ENCODE measurements around the gene TNFRSF1A.

The TNFRSF1A gene

GRCh38 chr12:6352193-6353173, 10.6 kb upstream of the TNFRSF1A start:
- peaks cover 53 to 59% of the 10 kb centered on the region in 2 experiments for H3K4me1 ChIP-seq (ENCODE audit: control insufficient read depth in 1 of 2, insufficient read depth in 1 of 2, low read depth in 1 of 2, low read length in 1 of 2)
- no peaks in the 10 kb centered on the region for H3K36me3 ChIP-seq
- TF ChIP-seq CTCF (IDR thresholded peaks at IDR 0.05) = no peak
- no peaks in the 10 kb centered on the region for H3K27me3 ChIP-seq
- H3K9me3 ChIP-seq = no peaks in the 10 kb centered on the region
- H3K27ac ChIP-seq = peak overlapping the region; percentile 78
- no peak overlapping the region for H3K4me3 ChIP-seq (ENCODE audit: low read depth in 1 of 2, low read length in 1 of 2)

DNA sequence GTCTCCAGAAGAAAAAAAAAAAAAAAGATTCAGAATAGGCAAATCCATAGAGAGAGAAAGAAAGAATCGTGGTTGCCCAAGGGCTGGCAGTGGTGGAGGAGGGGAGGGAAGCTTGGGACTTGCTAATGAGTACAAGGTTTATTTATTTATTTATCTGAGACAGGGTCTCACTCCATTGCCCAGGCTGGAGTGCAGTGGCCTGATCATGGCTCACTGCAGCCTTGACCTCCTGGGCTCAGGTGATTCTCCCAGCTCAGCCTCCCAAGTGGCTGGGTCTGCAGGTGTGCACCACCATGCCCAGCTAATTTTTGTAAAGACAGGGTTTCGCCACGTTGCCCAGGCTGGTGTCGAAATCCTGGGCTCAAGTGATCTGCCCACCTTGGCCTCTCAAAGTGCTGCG, 9.7 kb upstream of the TNFRSF1A start:
- Histone ChIP-seq H3K27ac (peak overlapping the region; percentile 78), H3K9me3 (no peaks in the 10 kb centered on the region), H3K36me3 (no peaks in the 10 kb centered on the region), H3K4me3 (ENCODE audit: low read depth in 1 of 2, low read length in 1 of 2) (no peak overlapping the region), H3K4me1 (ENCODE audit: control insufficient read depth in 1 of 2, insufficient read depth in 1 of 2, low read depth in 1 of 2, low read length in 1 of 2) (peaks cover 56 to 62% of the 10 kb centered on the region in 2 experiments), H3K27me3 (no peaks in the 10 kb centered on the region)
- TF ChIP-seq CTCF (IDR thresholded peaks at IDR 0.05) = no peak

DNA sequence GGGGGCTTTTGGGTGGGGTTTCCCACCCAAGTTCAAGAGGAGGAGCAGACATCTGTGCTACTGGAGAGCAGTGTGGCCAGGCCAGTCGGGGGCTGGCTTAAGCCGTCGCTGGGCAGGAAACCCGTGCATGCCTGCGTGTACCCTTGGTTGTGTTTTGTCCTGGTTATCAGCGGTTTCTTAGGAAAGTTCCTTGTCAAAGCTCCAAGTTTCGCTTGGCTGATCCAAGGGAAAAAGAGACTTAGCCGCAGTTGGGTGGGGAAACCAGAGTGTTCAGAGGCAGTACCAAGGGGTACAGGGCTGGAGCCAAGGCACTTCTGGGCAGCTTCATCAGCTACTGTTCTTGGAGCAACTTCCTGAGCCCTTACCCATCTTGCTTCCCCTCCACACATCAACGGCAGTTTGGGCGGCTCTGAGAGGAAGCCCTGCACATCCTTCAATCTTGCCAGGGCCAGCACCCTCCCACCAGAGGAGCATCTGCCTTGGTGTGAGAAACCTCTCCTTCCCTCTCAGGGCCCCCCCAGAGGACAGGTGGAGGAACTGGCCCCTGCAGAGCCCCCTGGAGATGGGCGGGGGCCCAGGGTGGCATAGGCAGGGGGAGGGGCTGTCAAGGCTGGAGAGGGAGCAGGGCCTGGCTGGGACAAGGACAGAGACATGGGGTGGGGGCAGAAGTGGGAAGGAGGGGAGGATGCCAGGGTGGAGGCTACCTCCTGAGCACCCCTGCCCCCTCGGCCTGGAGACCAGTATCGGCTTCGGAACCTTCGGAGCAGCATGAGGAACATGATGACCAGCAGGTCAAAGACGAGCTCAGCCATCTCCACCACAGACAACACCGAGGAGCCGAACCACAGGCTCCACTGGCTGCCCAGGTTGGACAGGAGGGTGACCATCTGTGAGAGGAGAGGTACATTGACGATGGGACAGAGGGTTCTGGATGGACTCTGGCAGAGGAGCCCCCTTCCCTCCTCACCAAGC, 5.8 kb upstream of the TNFRSF1A start:
- no peak for TF ChIP-seq CTCF (IDR thresholded peaks at IDR 0.05)
- Histone ChIP-seq H3K36me3 (no peaks in the 10 kb centered on the region), H3K27me3 (no peaks in the 10 kb centered on the region), H3K9me3 (no peaks in the 10 kb centered on the region), H3K27ac (peak overlapping the region; percentile 97), H3K4me3 (ENCODE audit: low read depth in 1 of 2, low read length in 1 of 2) (peak overlapping the region; percentile 30 to 34), H3K4me1 (ENCODE audit: control insufficient read depth in 1 of 2, insufficient read depth in 1 of 2, low read depth in 1 of 2, low read length in 1 of 2) (peaks cover 67 to 69% of the 10 kb centered on the region in 2 experiments)

- Histone ChIP-seq H3K27me3 (no peaks in the 10 kb centered on the region), H3K9me3 (no peaks in the 10 kb centered on the region), H3K4me1 (ENCODE audit: control insufficient read depth in 1 of 2, insufficient read depth in 1 of 2, low read depth in 1 of 2, low read length in 1 of 2) (peaks cover 67 to 69% of the 10 kb centered on the region in 2 experiments), H3K4me3 (ENCODE audit: low read depth in 1 of 2, low read length in 1 of 2) (peak overlapping the region; percentile 30 to 34), H3K27ac (peak overlapping the region; percentile 97), H3K36me3 (no peaks in the 10 kb centered on the region)
- no peak for TF ChIP-seq CTCF (IDR thresholded peaks at IDR 0.05)
Measured at GRCh38 chr12:6346942-6347341, 5.1 kb upstream of the TNFRSF1A start.

- Histone ChIP-seq H3K27me3 (no peaks in the 10 kb centered on the region), H3K9me3 (no peaks in the 10 kb centered on the region), H3K4me1 (ENCODE audit: control insufficient read depth in 1 of 2, insufficient read depth in 1 of 2, low read depth in 1 of 2, low read length in 1 of 2) (peaks cover 61 to 67% of the 10 kb centered on the region in 2 experiments), H3K36me3 (no peaks in the 10 kb centered on the region), H3K27ac (peak overlapping the region; percentile 97), H3K4me3 (ENCODE audit: low read depth in 1 of 2, low read length in 1 of 2) (peak overlapping the region; percentile 51 to 55)
- TF ChIP-seq CTCF (IDR thresholded peaks at IDR 0.05) = no peak
Measured at GRCh38 chr12:6346235-6346832, 4.5 kb upstream of the TNFRSF1A start.
